Measurements from ENCODE around the gene TICAM1.
A peak's percentile ranks its signal among the peaks of the same experiment; 100 is the strongest.

The TICAM1 gene

GRCh38 chr19:4768934-4769777, 62.4 kb downstream of the TICAM1 start:
- peak; percentile 63 for DNase-seq
